NCI-H187 treated with DMSO at 0.1 percent for 48 hours (cell line): ENCODE results near the gene TLX3.

Experiments used
- DNase-seq: peaks from one replicate; lab custom pipeline; 2025; lab: John Stamatoyannopoulos, UW

The TLX3 gene

DNA sequence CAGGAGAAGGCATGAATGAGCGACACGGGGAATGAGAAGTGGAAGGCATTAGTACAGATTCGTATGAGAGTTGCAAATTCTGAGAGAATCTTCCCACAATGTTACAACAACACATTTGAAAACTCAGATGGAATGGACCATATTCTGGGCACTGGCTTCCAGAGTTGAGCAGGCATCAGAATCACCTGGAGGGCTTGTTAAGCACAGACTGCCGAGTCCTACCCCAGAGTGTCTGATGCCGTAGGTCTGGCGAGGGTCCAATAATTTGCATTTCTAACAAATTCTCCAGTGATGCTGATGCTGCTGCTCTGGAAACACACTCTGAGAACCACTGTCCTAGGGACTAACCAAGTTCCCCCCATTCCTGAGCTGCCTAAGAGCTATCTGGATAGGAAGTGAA lies 2.9 kb upstream of the TLX3 start:
- no peak for DNase-seq

DNA sequence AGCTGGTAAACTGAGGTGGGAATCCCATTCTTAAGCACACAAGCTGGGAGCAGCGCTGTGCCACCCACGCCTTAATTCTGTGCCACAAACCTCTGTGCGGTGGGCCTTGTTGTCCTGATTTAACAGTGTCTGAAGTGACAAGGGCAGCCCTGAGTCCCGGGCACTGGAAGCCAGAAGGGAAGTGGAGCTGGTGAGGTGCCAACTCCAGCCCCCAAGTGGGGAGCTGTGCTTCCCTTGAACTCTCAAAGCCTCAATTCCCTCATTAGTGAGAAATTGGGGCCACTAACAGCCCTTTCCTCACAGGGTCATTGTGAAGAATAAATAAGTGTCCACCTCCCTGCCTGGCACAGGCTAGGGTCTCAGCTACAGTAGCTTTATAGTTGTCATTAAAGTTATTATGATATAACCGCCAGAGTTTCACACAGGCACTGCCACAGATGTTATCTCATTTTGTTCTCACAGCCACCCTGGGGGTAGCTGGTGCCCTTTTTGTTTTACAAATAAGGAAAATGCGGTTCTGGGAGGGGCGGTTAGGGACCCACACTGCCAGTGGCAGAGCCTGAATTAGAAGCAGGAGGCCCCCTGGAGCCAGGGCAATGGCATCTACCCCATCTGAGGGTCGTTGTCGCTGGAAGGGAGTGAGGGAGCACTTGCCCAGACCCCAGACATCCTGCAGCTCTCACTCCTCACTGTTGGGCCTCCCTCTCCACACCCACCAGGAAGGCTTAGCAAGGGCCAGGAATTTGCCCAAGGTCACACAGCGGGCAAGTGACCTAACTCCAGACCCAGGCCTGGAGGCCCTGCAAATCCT lies 2.1 kb upstream of the TLX3 start:
- DNase-seq: no peak

DNA sequence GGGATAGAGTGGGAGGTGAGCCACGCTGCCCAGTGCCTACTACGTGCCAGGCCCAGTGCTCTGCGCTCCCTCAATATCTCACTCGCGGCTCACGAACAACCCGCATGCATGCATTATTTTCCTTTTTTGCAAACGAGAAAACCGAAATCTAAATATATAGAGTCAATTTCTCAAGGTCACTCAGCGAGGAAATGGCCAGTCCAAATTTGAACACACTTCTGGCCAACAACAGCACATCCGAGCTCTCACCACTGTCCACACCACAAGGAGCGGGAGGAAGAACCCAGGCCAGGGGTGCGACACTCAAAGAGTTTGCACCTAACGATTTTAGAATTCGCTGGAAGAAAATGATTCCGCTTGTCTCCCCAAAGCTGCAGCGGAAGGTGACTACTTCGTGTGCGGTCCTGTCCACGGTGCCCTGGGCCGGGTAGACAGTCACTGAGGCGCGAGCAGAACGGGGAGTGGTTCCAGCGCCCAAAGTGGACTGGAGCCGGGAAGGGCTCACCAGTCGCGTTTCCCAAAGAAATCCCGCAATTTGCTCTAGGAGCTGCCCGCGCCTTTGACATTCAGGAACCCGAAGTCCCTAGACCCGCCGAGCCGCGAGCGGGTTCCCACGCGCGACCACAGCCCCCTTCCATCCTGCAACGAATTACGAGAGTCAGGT lies 1.1 kb upstream of the TLX3 start:
- no peak for DNase-seq

DNA sequence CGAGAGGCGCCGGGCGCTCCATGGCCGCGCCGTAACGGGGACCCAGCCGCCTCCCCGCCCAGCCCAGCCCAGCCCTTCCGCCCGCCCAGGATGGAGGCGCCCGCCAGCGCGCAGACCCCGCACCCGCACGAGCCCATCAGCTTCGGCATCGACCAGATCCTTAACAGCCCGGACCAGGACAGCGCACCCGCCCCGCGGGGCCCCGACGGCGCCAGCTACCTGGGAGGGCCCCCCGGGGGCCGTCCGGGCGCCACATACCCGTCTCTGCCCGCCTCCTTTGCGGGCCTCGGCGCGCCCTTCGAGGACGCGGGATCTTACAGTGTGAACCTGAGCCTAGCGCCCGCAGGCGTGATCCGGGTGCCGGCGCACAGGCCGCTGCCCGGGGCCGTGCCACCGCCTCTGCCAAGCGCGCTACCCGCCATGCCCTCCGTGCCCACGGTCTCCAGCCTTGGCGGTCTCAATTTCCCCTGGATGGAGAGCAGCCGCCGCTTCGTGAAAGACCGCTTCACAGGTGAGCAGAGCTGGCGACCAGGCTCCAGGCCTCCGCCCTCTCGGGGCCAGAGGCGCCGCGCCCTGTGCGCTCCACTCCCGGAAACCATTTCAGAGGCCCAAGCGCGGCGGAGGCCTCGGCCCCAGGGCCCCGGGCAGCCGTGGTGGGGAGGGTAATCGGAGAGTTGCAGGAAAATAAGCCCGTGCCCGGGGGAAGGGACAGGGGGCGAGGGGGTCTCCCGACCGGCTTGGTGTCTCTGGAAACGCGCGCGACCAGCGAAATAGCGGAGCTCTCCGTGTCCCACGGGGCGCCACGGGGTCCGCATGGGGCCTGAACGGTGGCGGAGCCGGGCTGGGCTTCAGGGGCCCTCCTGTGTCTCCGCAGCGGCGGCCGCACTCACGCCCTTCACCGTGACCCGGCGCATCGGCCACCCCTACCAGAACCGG lies 496 bp downstream of the TLX3 start:
- DNase-seq: no peak

DNA sequence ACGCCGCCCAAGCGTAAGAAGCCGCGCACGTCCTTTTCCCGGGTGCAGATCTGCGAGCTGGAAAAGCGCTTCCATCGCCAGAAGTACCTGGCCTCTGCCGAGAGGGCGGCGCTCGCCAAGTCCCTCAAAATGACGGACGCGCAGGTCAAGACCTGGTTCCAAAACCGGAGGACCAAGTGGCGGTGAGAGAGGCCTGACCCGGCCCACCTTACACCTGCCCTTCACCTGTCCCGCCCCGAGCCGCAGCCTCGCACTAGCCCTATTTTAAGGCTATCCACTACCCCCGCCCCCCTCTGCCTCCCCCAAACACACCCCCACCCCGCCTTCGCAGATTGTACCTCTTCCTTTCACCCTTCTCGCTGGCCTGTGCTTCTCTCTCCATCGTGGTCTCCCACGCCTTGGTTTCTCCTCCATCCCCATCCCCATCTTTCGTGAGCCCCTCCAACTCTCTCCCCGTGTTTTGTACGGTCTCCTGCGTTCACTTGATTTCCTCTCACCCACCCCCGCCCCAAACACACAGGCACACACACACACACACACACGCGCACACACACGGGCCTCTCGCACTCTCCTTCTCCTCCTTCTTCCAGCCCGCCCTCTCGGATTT lies 1.3 kb downstream of the TLX3 start:
- no peak for DNase-seq

DNA sequence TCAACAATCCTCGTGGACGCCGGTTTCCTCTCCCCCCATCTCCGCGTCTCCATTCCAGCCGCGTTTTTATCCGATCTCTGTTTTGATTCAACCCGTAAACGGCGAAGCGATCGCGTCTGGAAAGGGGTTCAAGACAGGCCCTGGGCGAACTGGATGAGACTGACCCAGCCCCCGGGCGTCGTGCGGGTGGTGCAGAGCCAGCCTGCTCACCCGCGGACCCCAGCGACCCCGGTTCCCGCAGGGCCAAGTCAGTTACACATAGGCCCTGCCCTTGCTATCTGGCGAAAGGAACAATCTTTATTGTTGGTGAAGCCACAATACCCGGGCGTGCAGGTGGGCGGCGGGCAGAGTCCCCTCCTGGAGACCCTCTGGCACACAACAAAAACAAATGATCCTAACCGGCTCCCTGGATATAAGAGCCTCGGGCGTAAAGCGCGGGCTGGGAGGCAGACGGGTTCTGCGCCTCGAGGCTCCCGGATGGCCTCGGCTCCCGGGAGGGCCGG lies 1.8 kb downstream of the TLX3 start:
- DNase-seq: no peak

DNA sequence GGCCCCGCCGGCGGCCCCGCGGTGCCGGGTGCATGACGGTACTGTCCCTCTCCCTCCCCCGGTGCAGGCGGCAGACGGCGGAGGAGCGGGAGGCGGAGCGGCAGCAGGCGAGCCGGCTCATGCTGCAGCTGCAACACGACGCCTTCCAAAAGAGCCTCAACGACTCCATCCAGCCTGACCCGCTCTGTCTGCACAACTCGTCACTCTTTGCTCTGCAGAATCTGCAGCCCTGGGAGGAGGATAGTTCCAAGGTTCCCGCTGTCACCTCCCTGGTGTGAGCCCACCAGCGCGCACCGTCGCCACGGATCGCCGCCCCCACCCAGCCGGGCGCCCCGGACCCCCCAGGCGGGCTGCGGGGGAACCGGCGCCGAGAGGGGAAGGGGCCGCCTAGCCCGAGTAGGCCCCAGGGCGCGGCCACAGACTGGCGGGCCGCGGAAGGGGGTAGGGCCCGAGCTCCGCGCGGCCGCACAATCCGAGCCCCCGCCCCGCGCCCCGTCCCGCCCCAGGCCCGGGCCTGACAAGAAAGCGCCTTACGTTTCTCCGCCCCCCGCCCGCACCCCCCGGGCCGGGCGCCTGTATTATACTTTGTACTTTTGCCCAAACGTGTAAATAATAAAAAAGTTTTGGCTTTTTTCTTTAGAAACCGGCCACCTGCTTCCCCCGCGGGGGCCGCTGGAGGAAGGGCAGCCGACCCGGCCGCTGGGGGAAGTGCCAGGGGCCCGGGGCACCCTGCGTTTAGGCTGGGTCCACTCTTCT lies 2.5 kb downstream of the TLX3 start:
- no peak for DNase-seq

DNA sequence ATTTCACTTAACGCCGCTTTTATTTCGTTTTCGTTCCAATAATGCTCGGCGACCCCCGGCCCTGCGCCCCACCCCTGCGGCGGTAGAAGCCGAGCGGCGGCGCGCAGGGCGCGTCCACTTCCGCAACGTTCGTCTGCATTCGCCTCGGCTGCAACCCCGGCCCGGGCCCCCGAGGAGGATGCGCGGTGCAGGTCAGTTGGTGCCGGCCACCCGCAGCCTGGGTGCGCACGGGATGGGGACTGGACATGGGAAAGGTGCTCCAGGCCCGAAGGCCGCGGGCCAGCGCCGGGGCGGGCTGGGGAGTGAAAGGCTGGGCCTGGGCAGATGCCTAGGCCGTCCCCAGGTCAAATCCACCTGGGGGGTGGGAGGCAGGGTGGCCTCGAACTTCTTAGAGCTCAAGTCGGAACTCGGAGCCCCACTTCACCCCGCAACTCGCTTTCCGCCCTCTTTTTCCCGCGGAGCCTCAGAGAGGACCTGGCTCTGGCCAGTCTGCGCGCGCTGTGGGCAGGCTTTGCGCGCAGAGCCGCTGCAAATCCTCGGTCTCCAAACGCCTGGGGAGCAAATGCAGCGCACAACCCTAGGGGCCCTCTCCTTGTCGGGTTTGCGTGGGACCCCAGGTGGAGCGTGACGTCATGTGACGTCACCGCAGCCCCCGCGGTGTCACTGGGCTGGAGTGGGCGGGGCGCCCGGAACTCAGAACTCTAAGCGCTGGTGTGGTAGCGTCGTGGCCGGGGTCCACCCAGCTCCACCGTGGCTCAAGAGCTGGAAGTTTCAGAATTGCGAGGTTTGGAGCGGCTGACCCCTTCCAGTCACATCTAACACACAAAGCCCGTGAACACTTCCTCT lies 3.3 kb downstream of the TLX3 start:
- DNase-seq: no peak

DNA sequence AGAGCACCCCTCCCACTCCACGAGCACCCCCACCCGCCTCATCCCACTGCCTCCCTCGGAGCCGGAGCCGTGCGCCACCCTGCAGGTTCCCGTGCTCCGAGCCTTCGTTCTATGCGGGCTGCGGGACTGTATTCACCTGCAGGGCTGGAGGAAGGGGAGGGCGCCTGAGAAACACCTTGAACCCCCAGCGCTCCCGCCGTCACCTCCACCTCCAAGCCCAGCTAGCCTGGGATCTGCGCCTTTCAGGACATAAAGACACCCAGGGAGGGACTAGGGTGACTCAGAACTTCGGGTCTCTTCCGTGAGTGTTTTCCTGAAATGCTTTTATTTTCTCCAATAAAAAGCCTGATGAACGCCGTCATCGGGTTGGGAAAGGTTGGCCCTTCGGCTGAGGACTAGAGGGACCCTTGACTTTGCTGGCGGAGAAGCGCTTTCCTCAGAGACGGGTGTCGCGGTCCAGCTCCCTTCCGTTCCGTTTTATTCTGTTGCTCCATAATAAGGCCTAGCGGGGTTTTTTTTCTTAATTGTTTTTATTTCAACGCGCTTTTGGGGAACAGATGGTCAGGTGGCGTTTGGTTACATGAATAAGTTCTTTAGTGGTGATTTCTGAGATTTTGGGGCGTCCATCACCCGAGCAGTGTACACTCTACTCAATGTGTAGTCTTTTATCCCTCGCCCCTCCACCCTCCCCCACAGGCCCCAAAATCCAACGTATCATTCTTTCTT lies 4.6 kb downstream of the TLX3 start:
- DNase-seq: no peak

DNA sequence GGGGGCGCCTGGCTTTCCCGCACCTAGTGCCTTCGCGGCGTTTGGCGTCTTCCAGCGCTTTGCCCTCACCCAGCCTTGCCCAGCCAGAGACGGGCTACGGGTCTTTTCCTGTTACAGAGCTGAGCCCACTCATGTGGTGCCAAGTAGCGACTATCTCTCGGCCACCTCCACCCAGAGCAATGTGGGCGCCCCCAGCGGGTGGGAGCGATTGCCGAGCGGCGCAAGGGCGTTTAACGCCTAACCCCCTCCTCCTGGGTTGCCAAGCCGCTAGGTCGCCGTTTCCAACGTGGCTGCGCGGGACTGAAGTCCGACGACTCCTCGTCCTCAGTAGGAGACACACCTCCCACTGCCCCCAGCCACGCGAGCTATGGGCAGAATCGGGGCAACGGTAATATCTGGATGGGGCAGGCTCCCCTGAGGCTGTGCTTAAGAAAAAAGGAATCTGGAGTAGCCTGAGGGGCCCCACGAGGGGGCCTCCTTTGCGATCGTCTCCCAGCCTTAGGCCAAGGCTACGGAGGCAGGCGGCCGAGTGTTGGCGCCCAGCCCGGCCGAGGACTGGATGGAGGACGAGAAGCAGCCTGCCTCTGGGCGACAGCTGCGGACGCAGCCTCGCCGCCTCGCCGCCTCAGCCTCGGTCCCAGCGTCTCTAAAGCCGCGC lies 5.8 kb downstream of the TLX3 start:
- DNase-seq: no peak

DNA sequence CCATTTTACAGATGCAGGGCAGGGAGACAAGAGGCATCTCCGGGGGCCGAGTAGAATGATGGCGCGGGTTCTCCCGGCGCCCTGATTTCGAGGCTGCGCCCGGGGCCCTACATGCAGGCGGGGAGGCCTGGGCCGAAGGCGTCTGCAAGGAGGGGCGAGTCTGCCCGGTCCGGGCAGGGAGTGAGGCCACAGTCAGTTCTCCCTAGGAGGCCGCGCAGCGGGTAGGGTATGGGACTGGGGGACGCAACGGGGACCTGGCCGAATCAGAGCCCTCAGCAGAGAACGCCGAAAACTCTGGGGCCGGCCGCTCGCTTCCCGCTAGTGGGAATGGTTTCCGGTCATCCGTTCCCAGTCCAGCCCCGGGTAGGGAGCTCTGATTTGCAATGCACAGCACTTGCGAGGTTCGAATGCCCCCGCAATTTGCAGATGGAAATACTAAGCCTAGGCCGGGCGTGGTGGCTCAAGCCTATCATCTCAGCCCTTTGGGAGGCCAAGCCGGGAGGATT lies 6.4 kb downstream of the TLX3 start:
- DNase-seq: no peak

DNA sequence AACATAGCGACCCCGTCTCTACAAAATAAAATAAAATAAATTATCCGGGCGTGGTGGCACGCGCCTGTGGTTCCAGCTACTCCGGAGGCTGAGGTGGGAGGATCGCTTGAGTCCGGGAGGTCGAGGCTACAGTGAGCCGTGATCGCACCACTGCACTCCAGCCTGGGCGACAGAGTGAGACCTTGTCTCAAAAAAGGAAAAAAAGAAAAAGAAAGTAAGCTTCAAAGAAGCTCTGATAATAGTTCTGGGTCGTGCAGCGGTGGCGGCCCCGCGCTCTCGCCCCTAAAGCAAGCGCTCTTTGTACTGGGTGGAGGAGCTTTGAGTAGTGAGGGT lies 6.8 kb downstream of the TLX3 start:
- DNase-seq: no peak

DNA sequence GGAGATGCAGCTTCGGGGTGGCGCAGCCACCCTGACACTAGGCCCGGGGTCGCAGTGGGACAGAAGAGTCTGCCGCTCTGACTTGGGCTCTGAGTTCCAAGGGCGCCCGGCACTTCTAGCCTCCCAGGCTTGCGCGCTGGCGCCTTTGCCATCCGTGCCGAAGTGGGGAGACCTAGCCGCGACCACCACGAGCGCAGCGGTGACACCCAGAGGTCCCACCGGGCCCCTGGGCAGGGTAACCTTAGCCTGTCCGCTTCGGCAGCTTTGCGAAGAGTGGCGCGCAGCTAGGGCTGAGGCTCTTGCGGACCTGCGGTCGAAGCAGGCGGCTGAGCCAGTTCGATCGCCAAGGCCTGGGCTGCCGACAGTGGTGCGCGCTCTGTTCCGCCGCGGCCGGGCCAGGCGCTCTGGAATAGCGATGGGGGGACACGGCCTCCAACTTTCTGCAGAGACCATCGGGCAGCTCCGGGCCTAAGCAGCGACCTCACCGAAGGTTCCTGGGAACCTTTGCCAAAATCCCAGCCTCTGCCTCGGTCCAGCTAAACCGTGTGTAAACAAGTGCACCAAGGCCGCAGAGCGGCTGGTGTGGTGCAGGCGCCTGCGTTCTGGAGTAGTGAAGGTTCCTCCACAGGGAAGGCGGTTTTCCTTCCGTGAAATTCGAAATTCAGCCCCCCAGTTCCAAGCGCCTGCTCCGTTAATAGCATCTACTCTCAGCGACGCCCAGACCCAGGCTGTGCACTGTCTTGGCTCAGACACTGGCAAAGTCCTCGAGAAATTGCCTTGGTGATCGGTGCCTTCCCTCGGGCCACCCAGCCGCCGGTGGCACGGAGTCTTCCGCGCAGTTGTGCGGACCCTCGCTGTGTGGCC lies 7.4 kb downstream of the TLX3 start:
- DNase-seq: no peak

DNA sequence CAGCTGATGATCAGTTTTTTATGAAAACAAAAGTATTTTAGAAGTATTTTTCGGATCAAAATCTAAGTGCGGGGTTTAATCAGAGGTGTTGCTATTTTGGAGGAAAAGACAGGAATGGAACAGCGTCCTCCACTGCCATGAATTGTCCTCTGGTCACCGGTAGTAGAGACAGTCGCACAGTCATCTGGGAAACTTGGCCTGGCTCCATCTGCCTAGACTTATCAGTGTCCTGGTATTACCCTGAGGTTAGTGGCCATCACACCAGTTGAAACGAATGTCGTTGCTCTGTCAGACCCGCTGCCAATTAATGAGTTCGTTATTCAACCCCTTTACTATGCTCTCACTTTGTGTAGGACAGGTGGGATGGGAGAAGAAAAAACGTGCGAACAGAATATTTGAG lies 8.2 kb downstream of the TLX3 start:
- DNase-seq: no peak

DNA sequence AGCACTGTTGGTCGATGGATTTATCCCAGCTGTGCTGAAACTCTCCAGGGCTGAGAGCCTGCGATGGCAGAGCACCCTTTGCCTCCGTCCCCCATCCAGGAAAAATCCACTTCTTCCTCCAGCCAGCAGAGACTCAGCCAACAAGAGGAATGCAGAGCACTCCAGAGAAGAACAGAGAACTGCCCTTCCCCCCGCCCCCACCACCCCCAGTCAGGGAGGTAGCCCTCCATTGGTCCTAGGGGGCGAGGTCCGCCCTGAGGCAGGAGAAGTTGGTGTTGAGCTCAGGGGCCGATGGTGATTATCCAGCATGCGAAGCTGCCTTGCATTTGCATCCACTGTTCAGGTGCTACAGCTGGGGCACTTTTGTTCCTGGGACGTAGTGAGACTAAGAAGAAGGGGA lies 9.0 kb downstream of the TLX3 start:
- DNase-seq: no peak

DNA sequence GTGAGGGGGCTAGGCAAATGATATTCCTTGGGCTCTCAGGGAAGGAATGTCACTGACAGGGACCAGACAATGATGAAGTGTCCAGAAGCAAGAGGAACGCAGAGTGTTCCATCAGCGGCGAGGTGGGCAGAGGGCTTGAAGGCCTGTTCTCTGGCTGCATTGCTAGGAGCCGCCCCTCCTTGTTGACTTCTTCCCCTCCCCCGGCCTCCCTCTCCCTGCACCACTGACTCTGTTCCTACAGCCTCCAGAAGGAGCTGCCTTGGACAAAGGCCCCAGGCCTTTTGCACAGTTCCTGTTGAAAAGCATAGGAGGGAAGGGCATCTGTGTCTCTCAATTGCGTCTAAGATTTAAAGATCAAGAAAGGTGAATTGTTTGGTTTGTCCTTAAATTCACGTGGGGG lies 12.4 kb downstream of the TLX3 start:
- no peak for DNase-seq

DNA sequence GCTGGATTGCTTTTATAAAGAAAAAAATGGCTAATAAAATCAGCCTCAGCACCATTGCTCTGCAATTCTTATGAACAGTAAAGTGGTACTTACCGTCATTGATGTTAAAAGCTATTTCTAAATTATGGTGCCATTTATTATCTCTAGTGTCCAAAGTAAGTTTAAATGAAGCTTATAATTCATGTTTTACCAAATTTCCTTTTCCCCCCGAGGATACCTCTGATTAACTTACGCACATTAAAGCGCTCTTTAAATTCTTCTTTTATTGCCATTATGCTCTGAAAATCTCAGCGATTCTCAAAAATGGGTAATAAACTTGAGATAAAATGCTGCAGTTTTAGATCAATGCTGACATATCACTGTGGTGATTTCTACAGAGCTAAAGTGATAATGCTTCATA lies 13.5 kb downstream of the TLX3 start:
- no peak for DNase-seq

DNA sequence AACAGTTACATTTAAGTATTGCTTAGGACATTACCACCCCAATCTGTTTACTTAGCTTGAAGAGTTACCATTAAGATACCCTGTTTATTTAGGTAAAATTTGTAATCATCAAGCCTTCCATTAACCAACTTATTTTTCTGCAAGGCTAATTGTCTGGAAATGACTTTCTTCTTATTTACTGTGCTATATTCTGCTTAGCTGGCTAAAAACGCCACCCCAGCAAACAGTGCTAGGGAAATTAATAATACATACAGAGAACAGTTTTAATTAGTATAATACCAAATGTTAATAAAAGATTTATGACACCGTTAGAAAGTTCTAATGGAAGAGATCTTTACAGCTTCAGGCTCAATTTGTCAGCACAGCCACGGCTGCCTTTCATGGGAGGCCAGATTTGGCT lies 14.0 kb downstream of the TLX3 start:
- no peak for DNase-seq
